Testis (tissue), 3 donors: ENCODE data around the gene CNKSR3. TPM values are rescaled to one million over a fixed set of nuclear protein-coding genes. Genes with fewer than 3 reads are reported as not detected.

Experiments used
- DNase-seq: peaks from one replicate; pipeline ENCODE4 v3.0.0-alpha.2; 2019
- H3K27ac ChIP-seq, 2 donors: fragments of 200-600 bp; sonication (generic); one replicate each; pipeline ENCODE4 v1.5.1; 2019
- H3K27me3 ChIP-seq: fragments of 200-600 bp; sonication (generic); one replicate; pipeline ENCODE4 v1.5.1; 2019
- H3K36me3 ChIP-seq: fragments of 200-600 bp; sonication (generic); one replicate; pipeline ENCODE4 v1.5.1; 2017; ENCODE audit warnings: low read depth; ENCODE audit errors: missing control alignments
- H3K4me1 ChIP-seq: fragments of 200-600 bp; sonication (generic); one replicate; pipeline ENCODE4 v1.5.1; 2019
- H3K4me3 ChIP-seq, 2 donors: fragments of 200-600 bp; sonication (generic); one replicate each; pipeline ENCODE4 v1.5.1; 2017 to 2019
- H3K9me3 ChIP-seq: fragments of 200-600 bp; sonication (generic); one replicate; pipeline ENCODE4 v1.5.1; 2017
- CTCF ChIP-seq, 3 experiments: fragments of 450-650 bp in 2 of 3; fragments of 200-600 bp in 1 of 3; sonication (generic) in 1 of 3; IDR thresholded peaks; one replicate each; pipeline ENCODE4 v1.5.1; 2016 to 2019; ENCODE audit warnings: antibody characterized with exemption in 3 of 3, mild to moderate bottlenecking in 2 of 3, moderate library complexity in 1 of 3
- POLR2A ChIP-seq: fragments of 450-650 bp; IDR thresholded peaks from one replicate; pipeline ENCODE4 v1.6.1; 2017; ENCODE audit warnings: antibody characterized with exemption, mild to moderate bottlenecking, moderate library complexity
- WGBS, 2 donors: methylation state at CpG; one replicate each; pipeline ENCODE4 v1.1.5; 2018; 5-methylcytosine and 5-hydroxymethylcytosine counted together
- intact Hi-C: fragments of 100-400 bp; cut with DNase I; formaldehyde crosslinking; loops from one replicate; pipeline ENCODE4 v1.15.1; 2023; ENCODE audit warnings: low total_unique reads
- polyA plus RNA-seq: library from polyadenylated mRNA; stranded (reverse); fragments of 350-450 nt; fragmentation: Illumina TruSeq; extraction: RNeasy Lipid Tissue Mini Kit (QIAGEN cat#74804); gene quantifications from one replicate; pipeline ENCODE4 v1.2.3, GENCODE V29; 2014; ENCODE audit warnings: low read depth, low replicate concordance; ENCODE audit not compliant: insufficient read depth
- total RNA-seq, 2 donors: library from RNA; depleted of rRNA; stranded (reverse); fragments of >200 nt; gene quantifications; one replicate each; pipeline ENCODE4 v1.2.3, GENCODE V29; 2016

CNKSR3 gene
- total and polyA plus RNA-seq, 3 donors from 2014 or later, result 26.0 to 28.7 (median 26.0) TPM

- DNase-seq, result no peak
- Histone ChIP-seq H3K9me3 (no peaks in the 10 kb centered on the region), H3K36me3 (no peaks in the 10 kb centered on the region), H3K4me1 (no peaks in the 10 kb centered on the region), H3K27ac (no peak overlapping the region), H3K4me3 (no peak overlapping the region), H3K27me3 (no peaks in the 10 kb centered on the region)
- TF ChIP-seq CTCF (IDR thresholded peaks at IDR 0.05), result no peak
- no peak for TF ChIP-seq POLR2A
- WGBS, 2 donors, result 68 to 75% methylated on average over 4 of the region's 4 CpGs
- intact Hi-C loops, result no loop called here
Measured at GRCh38 chr6:154363821-154364220, 146.7 kb downstream of the CNKSR3 start.

GRCh38 chr6:154361476-154361875 lies 149.0 kb downstream of the CNKSR3 start:
- Histone ChIP-seq H3K36me3 (no peaks in the 10 kb centered on the region), H3K27ac (no peak overlapping the region), H3K9me3 (no peaks in the 10 kb centered on the region), H3K4me3 (no peak overlapping the region), H3K4me1 (no peaks in the 10 kb centered on the region), H3K27me3 (no peaks in the 10 kb centered on the region)
- intact Hi-C loops, result no loop called here
- WGBS, 2 donors, result 87 to 88% methylated on average over 5 of the region's 5 CpGs
- DNase-seq, result no peak
- TF ChIP-seq CTCF (IDR thresholded peaks at IDR 0.05) (no peak), POLR2A (no peak)

GRCh38 chr6:154360476-154360875 lies 150.0 kb downstream of the CNKSR3 start:
- no peaks in the 10 kb centered on the region for H3K36me3 ChIP-seq
- no peak for DNase-seq
- H3K9me3 ChIP-seq, result no peaks in the 10 kb centered on the region
- H3K4me1 ChIP-seq, result no peaks in the 10 kb centered on the region
- WGBS, 2 donors, result 97 to 99% methylated on average over 3 of the region's 3 CpGs
- no peaks in the 10 kb centered on the region for H3K27me3 ChIP-seq
- H3K27ac ChIP-seq, result no peak overlapping the region
- H3K4me3 ChIP-seq, result no peak overlapping the region
- intact Hi-C loops, result no loop called here
- no peak for TF ChIP-seq POLR2A
- no peak for TF ChIP-seq CTCF (IDR thresholded peaks at IDR 0.05)

- TF ChIP-seq POLR2A (no peak), CTCF (IDR thresholded peaks at IDR 0.05) (no peak)
- intact Hi-C loops, result no loop called here
- no peaks in the 10 kb centered on the region for H3K27me3 ChIP-seq
- no peak overlapping the region for H3K4me3 ChIP-seq
- H3K9me3 ChIP-seq, result no peaks in the 10 kb centered on the region
- no peak for DNase-seq
- 81 to 90% methylated on average over 4 of the region's 4 CpGs for WGBS, 2 donors
- no peak overlapping the region for H3K27ac ChIP-seq
- no peaks in the 10 kb centered on the region for H3K4me1 ChIP-seq
- no peaks in the 10 kb centered on the region for H3K36me3 ChIP-seq
Measured at GRCh38 chr6:154359679-154360078, 150.8 kb downstream of the CNKSR3 start.

- no peaks in the 10 kb centered on the region for H3K9me3 ChIP-seq
- H3K27ac ChIP-seq, result no peak overlapping the region
- H3K27me3 ChIP-seq, result no peaks in the 10 kb centered on the region
- WGBS, 2 donors, result 34 to 41% methylated on average over 10 of the region's 10 CpGs
- no peak for TF ChIP-seq POLR2A
- TF ChIP-seq CTCF (IDR thresholded peaks at IDR 0.05), result no peak
- intact Hi-C loops, result no loop called here
- no peaks in the 10 kb centered on the region for H3K4me1 ChIP-seq
- H3K4me3 ChIP-seq, result peak overlapping the region in 1 of 2 donors; percentile 15
- no peak for DNase-seq
- no peaks in the 10 kb centered on the region for H3K36me3 ChIP-seq
Measured at GRCh38 chr6:154359161-154359574, 151.3 kb downstream of the CNKSR3 start.
